ENCODE data around the gene LYVE1. TPM values are rescaled to one million over a fixed set of nuclear protein-coding genes. Genes with fewer than 3 reads are reported as not detected.

The LYVE1 gene
- total RNA-seq, 6 donors from 2014 or later = 5.2 to 105 (median 24.6) TPM

DNA sequence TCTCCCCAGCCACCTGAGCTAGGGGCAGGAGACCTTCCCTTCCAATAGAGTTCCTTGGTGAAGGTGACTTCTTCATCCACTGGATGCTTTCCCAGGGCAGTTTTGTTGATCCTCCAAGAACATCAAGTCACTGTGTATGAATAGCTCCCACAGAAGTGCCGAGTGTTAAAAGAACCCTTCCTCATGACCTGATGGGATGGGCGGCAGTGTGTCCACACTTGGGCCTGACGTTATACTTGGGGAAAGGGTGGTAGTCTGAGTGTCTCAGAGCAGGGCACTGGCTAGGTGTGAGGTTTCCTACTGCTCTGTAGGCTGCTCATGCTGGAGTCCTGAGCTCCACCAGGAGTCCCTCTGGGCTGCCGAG is 7.6 kb upstream of the LYVE1 start:
- WGBS, 2 donors = 91 to 96% methylated on average over 4 of the region's 4 CpGs

DNA sequence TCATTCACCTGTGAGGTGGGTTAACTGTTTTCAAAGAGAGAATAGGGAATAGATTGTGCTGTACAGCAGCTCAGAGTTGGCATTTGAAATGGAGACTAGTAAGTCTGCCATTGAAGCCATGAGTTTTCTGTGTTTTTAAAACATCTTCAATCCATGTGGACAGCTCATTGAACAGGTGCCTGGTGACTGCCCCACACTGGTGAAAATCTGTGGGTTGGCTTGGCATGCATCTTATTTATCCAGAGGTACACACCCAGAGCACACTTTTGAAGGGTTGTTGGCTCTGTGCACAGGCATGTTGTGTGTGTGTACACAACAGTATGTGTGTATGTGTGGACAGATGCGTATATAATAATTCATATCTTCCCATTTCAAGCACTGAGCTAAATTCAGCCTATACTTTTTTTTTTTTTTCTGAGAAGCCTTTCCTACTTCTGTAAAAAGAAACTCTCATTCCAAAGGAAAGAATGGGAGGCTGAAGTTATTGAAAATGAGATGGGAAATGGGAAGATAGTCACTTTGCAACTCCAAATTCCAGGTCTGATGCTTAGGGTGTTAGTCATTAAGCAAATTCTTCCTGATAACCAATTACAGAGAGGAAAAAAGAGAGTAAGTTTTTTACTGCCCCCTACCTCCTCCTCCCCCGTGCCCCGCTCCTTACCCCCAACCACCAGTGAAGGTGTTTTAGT is 7.0 kb upstream of the LYVE1 start:
- 85 to 96% methylated on average over 3 of the region's 3 CpGs for WGBS, 2 donors
- ATAC-seq (ENCODE audit: low FRiP score in 2 of 2) (no peak), DNase-seq (no peak)
- H3K27me3 ChIP-seq = no peaks in the 10 kb centered on the region
- no peak overlapping the region for H3K27ac ChIP-seq
- no peak overlapping the region for H3K4me3 ChIP-seq
- no peaks in the 10 kb centered on the region for H3K9me3 ChIP-seq
- peaks cover 9 to 19% (median 17%) of the 10 kb centered on the region in 4 donors for H3K4me1 ChIP-seq
- TF ChIP-seq, protein P1, sequence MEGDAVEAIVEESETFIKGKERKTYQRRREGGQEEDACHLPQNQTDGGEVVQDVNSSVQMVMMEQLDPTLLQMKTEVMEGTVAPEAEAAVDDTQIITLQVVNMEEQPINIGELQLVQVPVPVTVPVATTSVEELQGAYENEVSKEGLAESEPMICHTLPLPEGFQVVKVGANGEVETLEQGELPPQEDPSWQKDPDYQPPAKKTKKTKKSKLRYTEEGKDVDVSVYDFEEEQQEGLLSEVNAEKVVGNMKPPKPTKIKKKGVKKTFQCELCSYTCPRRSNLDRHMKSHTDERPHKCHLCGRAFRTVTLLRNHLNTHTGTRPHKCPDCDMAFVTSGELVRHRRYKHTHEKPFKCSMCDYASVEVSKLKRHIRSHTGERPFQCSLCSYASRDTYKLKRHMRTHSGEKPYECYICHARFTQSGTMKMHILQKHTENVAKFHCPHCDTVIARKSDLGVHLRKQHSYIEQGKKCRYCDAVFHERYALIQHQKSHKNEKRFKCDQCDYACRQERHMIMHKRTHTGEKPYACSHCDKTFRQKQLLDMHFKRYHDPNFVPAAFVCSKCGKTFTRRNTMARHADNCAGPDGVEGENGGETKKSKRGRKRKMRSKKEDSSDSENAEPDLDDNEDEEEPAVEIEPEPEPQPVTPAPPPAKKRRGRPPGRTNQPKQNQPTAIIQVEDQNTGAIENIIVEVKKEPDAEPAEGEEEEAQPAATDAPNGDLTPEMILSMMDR (IDR thresholded peaks at IDR 0.05) = no peak
- TF ChIP-seq POLR2AphosphoS5 (IDR thresholded peaks at IDR 0.05) = no peak
- TF ChIP-seq EP300 (IDR thresholded peaks at IDR 0.05) = no peak
- no peak for TF ChIP-seq POLR2A (IDR thresholded peaks at IDR 0.05)
- H3K36me3 ChIP-seq = peaks cover 0 to 8% (median 0%) of the 10 kb centered on the region in 4 donors

More for the DNA sequence above, 7.6 kb upstream of the LYVE1 start:
- ATAC-seq (ENCODE audit: low FRiP score in 2 of 2) (no peak), DNase-seq (no peak)
- no peaks in the 10 kb centered on the region for H3K9me3 ChIP-seq
- H3K36me3 ChIP-seq = peaks cover 0 to 8% (median 0%) of the 10 kb centered on the region in 4 donors
- TF ChIP-seq POLR2AphosphoS5 (IDR thresholded peaks at IDR 0.05) (no peak), EP300 (IDR thresholded peaks at IDR 0.05) (no peak), POLR2A (IDR thresholded peaks at IDR 0.05) (no peak)
- TF ChIP-seq, protein P1 (IDR thresholded peaks at IDR 0.05) = no peak
- H3K27ac ChIP-seq = no peak overlapping the region
- H3K27me3 ChIP-seq = no peaks in the 10 kb centered on the region
- H3K4me3 ChIP-seq = no peak overlapping the region
- H3K4me1 ChIP-seq = peaks cover 14 to 24% (median 23%) of the 10 kb centered on the region in 4 donors

DNA sequence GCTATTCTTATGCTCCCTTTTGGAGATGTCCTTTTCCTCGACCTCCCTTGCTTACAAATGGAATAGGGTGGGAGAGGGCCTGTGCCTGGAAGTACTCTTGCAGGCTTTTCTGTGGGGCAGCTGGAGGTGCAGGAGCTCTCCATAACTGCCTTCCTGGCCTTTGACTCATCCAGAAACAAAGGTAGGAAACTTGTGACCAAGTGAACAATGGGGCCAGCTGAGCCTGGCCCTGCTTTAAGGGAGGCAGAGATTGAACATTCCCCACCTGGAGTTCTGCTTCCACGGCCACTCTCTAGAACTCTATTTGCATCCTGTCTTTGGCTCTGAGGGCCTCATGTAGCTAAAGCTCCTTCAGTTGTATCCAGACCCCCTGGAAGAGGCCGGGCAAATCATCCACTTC is 5.1 kb upstream of the LYVE1 start:
- peaks cover 0 to 11% (median 6%) of the 10 kb centered on the region in 4 donors for H3K4me1 ChIP-seq
- no peak overlapping the region for H3K27ac ChIP-seq
- no peak for ATAC-seq (ENCODE audit: low FRiP score in 2 of 2)
- TF ChIP-seq POLR2A (IDR thresholded peaks at IDR 0.05) = no peak
- no peak for TF ChIP-seq POLR2AphosphoS5 (IDR thresholded peaks at IDR 0.05)
- TF ChIP-seq EP300 (IDR thresholded peaks at IDR 0.05) = no peak
- TF ChIP-seq, protein P1 (IDR thresholded peaks at IDR 0.05) = no peak
- H3K9me3 ChIP-seq = no peaks in the 10 kb centered on the region
- WGBS, 2 donors = 76 to 81% methylated on average over 3 of the region's 3 CpGs
- H3K36me3 ChIP-seq = peaks cover 0 to 4% (median 0%) of the 10 kb centered on the region in 4 donors
- DNase-seq = no peak
- no peak overlapping the region for H3K4me3 ChIP-seq
- no peaks in the 10 kb centered on the region for H3K27me3 ChIP-seq

DNA sequence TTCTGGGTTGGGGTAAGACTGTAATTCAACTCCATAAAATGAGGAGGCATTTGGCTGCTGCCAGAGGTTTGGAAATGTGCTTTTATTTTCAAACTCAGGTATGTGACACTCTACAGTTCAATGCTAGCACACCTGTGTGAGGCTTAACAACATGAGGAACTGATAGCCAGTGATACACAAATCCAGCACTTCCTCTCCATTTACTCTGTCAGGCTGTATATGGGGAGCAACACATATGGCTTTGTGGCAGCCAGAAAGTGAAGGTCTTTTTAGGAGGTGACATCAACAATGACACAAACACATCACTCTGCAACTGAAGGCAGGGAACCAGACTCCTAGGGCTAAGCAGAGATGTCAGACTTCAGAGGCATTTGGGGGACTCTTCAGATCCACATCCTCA is 4.6 kb upstream of the LYVE1 start:
- DNase-seq (no peak), ATAC-seq (ENCODE audit: low FRiP score in 2 of 2) (no peak)
- Histone ChIP-seq H3K4me1 (peaks cover 0 to 11% (median 7%) of the 10 kb centered on the region in 4 donors), H3K9me3 (no peaks in the 10 kb centered on the region), H3K36me3 (peaks cover 0 to 4% (median 0%) of the 10 kb centered on the region in 4 donors), H3K27ac (no peak overlapping the region), H3K4me3 (no peak overlapping the region), H3K27me3 (no peaks in the 10 kb centered on the region)
- TF ChIP-seq POLR2A (IDR thresholded peaks at IDR 0.05) (no peak), EP300 (IDR thresholded peaks at IDR 0.05) (no peak), POLR2AphosphoS5 (IDR thresholded peaks at IDR 0.05) (no peak)
- TF ChIP-seq, protein P1 (IDR thresholded peaks at IDR 0.05) = no peak

DNA sequence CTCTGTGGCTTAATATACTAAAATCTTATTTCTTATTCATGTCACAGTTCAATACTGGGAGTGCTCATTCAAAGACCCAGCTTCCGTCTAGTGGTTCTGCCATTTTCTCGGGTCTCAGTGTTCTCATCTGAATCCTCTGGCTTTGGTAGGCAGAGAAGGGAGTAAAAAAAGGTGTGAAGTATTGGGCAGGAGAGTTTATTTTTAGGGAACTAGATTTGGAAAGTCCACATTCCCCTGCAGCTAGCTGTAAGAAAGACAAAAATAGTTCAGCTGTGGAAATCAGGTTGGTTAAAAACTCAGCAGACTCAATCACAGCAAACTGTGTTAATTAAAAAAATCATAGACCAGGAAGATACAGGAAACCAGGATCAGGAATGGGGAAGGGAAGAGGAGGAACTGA is 4.1 kb upstream of the LYVE1 start:
- peaks cover 0 to 11% (median 6%) of the 10 kb centered on the region in 4 donors for H3K4me1 ChIP-seq
- H3K36me3 ChIP-seq = peaks cover 0 to 4% (median 0%) of the 10 kb centered on the region in 4 donors
- H3K27ac ChIP-seq = no peak overlapping the region
- TF ChIP-seq POLR2AphosphoS5 (IDR thresholded peaks at IDR 0.05) = no peak
- TF ChIP-seq POLR2A (IDR thresholded peaks at IDR 0.05) = no peak
- no peak for TF ChIP-seq EP300 (IDR thresholded peaks at IDR 0.05)
- TF ChIP-seq, protein P1 (IDR thresholded peaks at IDR 0.05) = no peak
- no peaks in the 10 kb centered on the region for H3K9me3 ChIP-seq
- no peaks in the 10 kb centered on the region for H3K27me3 ChIP-seq
- no peak overlapping the region for H3K4me3 ChIP-seq
- ATAC-seq (ENCODE audit: low FRiP score in 2 of 2) (no peak), DNase-seq (no peak)
- WGBS, 2 donors = 90 to 92% methylated on average over 2 of the region's 2 CpGs
